Ammon's horn (tissue), 1 donor: ENCODE results near the gene RAMP3.
"Not testable (repeated sequence)": the region's sequence is repeated elsewhere in the genome, so short reads cannot be mapped to it uniquely, and the experiment has no call there.

Source experiments
- DNase-seq: peaks from one replicate; pipeline ENCODE4 v3.0.0-alpha.2; 2016; ENCODE audit warnings: low spot score

RAMP3 gene

GRCh38 chr7:45196374-45196773, 38.8 kb downstream of the RAMP3 start:
- no peak for DNase-seq

- no peak for DNase-seq
Observed at GRCh38 chr7:45197461-45197860, 39.9 kb downstream of the RAMP3 start.

GRCh38 chr7:45198986-45199385, 41.4 kb downstream of the RAMP3 start:
- no peak for DNase-seq

DNA sequence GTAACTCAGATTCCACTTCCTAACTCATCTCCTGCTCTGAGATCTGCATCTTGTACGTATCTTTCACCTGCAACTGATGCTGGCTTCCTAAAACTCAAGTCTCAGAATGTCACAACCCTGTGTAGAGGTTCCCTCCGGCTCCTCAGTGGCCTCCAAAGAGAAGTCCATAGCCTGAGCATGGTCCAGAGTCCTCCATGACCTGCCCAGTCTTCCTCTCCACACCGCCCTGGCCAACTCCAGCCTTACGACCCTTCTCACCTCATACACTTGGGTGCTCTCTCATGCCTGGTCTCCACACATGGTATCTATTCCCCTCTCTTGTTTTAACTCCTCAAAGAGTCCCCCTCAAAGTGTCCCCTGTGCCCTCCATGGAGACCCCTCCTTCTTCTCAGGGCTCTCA, 41.9 kb downstream of the RAMP3 start:
- no peak for DNase-seq

DNA sequence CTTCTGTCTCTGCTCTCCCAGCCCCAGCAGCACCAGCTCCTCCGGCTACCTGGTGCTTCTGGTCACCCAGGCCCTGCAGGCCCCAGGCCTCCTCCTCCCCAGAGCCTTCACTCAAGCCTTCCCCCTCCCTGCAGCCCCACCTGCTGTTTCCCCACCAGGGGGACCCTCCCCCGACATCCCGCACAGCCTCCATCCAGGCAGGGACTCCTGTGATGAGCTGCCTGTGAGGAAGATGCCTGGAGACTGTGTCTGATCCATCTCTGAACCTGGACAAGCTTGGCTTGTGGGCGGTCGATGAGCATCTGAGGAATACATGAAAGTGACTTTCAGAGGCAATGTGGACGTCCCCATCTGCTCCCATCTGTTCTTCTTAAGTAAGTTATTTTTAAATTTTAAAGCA, 45.0 kb downstream of the RAMP3 start:
- no peak for DNase-seq

GRCh38 chr7:45203036-45203435, 45.4 kb downstream of the RAMP3 start:
- DNase-seq, result no peak

DNA sequence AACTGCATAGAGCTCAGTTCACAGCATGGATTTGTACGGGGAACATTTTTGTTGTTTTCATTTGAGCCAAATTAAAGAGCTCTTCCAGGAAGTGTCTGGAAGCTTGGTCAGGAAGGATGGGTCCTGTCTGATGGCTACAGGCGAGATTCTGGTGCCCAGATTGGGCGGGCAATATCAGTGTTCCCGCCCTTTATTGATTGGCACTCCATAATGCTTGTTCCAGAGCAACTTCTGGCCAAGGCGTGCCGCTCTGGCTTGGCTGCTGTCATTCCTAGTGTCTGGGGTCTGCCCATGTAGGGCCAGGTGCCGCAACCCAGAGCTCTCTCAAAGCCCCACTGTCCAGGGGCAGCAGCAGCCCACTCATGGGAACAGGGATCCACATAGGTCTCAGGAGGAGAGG, 45.9 kb downstream of the RAMP3 start:
- DNase-seq, result no peak

DNA sequence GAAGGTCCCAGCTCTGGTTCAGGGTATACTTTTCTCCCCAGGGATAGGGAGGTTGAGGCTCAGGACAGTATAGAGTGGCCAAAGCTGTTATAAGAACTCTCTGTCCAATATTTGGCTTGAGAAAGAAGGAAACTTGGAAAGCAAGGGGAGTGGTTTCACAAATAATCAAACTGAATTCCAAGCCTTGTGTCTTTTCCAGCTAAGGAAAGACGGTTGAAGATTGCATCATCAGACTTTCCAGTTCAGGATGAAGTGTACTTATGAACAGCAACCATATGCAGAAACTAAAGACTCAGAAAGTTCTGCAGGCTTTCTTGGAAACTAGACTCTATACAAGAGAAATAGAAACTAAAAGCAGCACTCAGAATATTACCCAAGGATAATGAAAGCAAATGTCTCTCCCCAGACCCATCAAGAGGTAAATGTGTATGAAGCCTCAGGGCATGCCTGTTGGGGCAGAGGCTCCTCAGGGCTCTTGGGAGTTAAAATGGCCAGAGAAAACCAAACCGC, 46.4 kb downstream of the RAMP3 start:
- no peak for DNase-seq

DNA sequence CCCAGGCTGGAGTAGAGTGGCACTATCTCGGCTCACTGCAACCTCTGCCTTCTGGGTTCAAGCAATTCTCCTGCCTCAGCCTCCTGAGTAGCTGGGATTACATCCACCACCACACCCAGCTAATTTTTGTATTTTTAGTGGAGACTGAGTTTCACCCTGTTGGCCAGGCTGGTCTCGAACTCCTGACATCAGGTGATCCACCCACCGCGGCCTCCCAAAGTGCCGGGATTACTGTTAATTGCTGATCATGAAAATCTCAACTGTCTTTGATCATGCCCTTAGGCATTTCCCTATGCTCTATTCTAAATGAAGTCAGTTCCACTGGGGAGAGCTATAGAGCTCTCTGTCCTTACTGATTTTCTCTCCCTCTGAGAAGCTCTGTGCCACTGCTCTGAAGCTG, 48.7 kb downstream of the RAMP3 start:
- DNase-seq, result not testable (repeated sequence)

- DNase-seq, result not testable (repeated sequence)
Observed at GRCh38 chr7:45209909-45210308, 52.3 kb downstream of the RAMP3 start.

DNA sequence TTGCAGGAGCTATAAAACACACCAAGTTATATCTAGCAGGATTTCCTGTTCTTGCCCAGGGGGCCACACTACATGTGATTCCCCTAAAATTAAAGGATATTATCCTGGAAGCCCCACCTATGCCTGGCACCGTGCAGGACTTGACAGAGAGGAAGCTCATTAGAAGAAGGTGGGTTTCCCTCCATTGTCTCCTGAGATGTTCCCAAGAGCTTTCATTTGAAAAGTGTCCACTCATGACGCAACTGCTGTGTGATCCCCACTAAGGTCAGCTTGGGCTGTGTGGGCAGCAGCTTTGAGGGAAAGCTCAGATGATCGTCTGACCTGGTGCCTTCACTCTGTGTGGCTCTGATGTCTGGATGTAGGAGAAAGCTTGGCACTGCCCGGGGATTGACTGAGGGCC, 53.5 kb downstream of the RAMP3 start:
- no peak for DNase-seq

DNA sequence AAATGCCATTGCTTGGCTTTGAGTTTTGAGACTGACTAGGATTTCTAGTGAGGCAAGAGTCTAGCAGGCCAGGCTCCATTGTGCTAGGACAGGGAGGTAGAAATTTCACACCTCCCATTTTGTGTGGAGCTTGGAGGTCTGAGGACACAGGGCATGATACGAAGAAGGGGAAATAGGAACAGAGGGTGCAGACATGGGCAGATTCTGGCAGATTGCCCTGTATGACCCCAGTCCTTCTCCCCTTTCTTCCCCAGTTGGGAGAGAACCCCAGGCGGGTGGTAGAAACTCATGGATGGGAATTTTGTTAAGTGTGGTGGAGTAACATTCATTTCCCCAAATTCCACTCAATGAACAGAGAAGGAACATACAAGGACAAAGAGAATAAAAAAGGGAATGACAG, 54.4 kb downstream of the RAMP3 start:
- no peak for DNase-seq

DNA sequence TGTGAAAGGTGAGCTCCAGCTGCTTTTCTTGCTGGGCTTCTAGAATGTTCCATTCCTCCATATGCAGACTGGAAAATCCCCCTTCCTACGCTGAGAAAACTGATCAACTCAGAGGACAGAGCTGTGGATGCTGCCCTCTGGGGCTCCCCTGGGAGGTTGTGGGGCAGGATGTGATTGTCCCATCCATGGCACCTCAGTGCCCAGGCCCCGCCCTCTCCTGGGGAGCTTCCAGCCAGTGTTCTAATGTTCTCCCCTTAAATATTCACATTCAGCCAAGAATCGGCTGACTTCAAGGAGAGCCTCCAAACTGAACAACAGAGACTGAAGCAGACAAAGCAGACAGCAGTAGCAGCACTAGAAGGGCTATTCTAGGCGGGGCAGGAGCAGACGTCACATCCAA, 55.0 kb downstream of the RAMP3 start:
- no peak for DNase-seq

DNA sequence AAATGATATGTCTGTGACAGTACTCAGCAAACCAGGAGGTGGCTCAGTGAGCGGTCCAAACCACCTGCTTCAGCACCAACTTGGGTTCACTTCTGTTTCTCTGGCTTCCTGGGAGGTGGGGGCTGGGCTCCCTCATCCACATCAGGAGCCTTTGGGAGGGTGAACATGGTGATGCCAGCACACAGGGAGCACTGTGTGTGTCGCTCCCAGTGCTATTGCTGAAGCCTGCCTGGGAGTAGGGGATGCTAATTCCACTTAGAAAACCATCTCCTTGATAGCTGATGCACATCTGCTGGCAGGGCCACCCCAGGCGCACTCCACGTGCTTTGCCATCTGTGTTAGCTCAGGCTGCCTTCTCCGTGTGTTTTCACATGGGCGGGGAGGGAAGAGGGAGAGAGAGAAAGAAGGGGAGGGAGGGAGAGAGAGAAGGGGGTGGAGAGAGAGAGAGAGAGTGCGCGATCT, 58.0 kb downstream of the RAMP3 start:
- peak; percentile 37 for DNase-seq

DNA sequence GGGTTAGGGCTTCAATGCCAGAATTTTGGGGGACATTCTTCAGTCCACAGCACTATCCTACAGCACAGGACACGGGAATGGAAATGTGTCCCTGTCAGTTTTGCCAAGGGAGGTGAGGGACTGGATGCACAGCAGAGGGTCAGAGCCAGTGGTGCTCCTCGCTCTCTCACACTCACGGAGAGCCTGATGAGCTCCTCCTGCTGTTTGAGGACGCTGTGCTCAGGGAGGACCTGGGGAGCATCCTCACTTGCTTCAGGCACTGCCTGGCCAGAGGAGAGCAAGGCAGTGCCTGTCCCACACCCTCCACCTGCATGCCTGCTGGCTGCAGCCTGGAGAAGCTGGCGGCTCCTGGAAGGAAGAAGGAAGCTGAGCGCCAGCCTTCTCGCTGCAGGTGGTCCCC, 58.6 kb downstream of the RAMP3 start:
- no peak for DNase-seq

DNA sequence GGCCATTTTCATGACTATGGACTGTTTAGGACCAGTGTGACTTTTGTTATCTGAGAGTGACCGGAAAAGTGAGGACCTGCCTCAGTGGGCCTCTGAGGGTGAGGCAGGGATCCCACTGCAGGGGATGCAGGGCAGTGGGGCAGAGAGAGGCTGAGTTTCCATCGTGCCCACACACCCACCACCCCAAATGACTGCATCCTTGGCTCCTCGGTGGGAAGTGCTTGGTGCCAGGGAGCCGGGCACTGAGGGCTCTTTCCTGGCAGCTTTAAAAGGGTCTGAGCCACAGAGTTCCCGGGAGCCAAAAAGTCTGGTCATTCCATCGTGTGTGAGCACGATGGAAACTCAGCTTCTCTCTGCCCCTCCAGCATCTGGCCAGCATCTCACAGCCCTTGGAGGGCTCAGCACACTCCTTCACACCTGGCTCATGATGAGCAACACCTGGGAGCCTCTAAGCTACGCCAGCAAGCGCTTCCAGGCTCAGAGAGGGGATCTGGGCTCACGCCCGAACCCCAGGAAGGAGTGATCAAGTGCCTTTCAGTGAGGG, 59.1 kb downstream of the RAMP3 start:
- DNase-seq, result no peak

DNA sequence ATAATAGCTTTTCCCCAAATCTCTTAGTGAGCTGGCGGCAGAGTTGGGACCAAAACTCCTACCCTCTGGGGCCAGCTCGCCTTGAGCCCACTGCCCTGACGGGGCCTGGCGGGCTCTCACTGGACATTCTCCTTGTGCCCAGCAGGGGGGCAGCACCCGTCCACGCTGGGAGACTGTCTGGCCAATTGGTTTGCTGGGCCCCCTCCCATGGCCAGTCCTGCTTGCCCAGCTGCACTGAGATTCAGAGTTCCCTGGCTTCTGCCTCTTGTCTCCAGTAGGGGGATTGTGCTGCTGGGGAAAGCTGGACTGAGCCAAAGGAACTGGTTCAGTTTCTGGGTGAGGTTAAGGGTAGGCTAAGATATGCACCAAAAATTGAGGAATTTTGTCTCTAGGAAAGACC, 59.8 kb downstream of the RAMP3 start:
- DNase-seq, result no peak

- DNase-seq, result no peak
Observed at GRCh38 chr7:45219130-45219529, 61.5 kb downstream of the RAMP3 start.

- DNase-seq, result no peak
Observed at GRCh38 chr7:45219801-45220435, 62.3 kb downstream of the RAMP3 start.

DNA sequence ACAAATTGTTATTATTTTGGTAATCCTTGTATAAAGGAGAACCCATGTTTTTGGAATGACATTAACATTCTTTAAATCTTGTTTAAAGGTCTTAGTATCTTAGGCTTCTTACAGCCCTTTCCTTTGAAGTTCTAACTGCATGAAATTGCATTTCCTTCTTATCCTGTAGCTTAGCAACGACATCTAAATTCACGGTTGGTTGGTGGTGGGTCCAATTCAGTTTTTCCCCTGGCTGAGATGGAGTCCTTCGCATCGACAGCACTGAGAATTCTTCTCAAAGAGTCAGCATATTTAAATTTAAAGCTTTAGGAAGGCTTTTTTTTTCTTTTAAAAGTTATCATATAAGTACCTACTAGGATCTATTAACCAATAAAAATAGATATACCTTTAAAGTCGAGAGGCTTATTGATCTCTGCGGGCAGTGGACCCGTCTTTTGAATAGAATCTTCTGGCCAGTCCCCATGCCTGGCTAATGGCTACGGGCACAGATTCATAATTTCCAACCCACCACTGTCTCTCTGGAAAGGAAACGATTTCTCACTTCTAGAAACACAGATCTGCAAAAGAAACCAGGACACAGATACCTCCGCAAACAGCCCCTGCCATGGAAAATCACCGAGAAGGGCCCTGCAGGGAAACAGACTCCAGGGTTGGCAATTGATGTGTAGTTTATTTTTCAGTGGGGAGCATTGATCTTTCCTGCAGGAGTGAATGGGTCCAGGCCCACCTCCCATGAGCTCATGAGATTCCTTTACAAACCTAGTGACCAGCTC, 63.4 kb downstream of the RAMP3 start:
- DNase-seq, result no peak

- DNase-seq, result no peak
Observed at GRCh38 chr7:45221896-45222604, 64.5 kb downstream of the RAMP3 start.

GRCh38 chr7:45223078-45223477, 65.5 kb downstream of the RAMP3 start:
- DNase-seq, result no peak
